ENCODE data around the gene PANK4.

Gene PANK4

DNA sequence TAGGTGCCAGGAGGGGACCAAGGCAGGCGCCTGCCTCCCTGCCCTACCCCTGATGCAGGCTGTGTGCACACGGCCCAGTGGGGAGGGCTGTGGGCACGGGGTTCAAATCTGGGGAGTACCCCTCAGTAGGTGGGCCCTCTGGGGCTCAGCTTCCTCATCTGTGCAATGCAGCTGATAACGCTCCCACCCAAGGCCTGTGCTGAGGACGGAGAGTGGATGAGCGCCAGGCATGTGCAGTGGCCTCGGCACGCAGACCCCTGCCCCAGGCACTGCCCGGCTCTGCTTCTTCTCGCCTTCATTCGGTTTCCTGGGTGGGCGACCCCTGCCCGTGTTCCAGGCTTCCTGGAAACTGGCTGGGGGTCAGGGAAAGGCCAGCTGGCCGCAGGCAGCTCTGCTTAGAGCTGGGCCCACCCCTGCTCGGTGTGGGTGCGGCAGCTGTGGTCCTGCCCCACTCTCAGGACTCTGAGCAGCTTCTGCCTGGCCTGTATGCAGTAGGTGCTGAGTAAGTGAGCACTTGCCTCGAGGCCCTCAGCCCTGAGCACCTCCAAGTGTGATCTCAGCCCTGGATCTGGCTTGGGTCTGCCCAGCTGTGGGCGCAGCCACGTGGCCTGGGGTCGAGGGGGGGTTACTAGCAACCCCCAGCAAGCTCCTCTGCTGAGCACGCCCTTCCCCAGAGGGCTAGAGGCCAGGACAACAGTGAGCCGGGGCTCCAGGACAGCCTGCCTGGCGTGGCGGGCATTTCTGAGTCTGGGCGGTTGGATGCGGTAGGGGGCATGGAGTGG is 17.9 kb upstream of the PANK4 start:
- no peak for DNase-seq

DNA sequence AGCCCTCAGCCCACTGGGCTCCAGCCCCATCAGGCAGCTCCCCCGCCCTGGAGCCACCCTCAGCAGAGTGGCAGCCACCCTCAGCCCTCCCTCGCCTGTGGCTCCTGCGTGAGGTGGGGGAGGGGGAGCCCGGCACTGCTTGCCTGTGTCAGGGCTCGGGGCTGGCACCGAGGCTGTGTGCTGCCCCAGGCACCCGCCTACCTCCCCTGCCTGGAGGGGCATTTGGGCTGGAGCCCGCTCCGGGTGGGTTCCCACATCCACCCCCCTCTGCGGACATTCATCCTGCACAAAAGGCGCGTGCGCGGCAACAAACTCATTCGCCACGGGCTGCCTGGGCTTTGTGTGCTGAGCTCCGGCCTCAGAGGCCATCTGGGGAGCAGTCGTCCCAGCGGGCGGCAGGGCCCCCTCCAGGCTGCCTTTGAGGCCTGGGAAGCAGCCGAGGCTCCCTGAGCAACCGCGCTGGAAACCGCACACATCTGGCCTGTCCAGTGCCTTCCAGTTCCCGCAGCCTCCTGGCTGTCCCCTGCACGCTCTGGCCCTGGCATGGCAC is 17.2 kb upstream of the PANK4 start:
- peak in 2 of 4 experiments; percentile 43 to 67 for DNase-seq

DNA sequence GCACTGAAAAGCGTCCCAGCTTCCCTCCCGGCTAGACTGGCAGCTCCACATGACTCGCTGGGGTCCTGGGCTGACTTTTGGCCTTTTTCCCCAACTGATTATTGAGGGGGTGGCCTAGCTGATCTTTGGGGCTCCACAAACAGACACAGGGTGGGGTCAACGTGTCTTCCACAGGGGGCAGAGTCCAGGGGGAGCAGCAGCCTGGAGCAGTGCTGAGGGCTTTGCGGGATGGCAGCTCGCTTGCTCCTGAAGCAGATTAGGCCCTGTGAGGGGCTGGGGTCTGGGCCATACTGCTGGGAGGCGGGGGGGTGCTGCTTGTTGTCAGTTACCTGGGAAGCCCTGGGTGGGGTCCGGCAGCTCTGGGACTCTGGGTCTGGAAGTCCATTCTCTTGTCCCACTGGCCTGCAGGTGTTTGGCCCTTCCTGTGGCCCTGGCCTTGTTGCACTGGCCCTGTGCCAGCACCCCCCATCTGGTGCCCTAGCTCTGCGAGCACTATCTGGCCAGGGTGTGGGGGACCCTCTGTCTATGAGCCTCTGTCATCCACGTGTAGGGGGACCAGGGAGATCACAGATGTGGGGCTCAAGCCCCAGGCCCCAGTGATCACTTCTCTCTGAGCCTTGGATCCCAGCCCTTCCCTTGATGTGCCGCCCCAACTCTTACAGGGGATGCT is 16.0 kb upstream of the PANK4 start:
- no peak for DNase-seq

DNA sequence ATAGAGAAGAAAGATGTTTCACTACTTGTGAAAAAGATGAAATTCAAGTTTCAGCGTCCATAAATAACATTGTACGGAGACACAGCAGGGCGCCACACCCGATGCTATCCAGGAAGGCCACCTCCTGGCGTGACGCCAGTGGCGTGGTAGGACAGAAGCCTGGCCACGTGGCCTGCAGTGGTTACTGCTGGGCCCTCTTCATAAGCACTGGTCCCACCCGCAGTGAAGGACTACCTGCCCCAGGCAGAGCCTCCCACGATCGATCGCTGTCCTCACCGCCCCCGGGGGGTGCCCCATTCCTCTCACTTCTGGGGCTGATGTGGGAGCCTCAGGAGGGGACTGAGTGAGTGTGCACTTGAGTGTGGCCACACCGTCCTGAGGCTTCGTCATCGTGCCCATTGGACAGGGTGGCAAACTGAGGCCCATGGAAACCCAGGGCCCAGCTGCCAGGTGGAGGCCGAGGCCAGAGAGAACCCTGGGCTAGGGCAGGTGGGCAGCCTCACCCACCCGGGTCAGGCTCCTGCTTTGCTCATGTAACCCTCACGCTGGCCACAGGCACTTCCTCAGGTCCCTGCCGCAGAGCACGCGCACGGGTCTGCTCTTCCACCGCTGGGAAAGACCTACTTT is 15.3 kb upstream of the PANK4 start:
- no peak for DNase-seq

DNA sequence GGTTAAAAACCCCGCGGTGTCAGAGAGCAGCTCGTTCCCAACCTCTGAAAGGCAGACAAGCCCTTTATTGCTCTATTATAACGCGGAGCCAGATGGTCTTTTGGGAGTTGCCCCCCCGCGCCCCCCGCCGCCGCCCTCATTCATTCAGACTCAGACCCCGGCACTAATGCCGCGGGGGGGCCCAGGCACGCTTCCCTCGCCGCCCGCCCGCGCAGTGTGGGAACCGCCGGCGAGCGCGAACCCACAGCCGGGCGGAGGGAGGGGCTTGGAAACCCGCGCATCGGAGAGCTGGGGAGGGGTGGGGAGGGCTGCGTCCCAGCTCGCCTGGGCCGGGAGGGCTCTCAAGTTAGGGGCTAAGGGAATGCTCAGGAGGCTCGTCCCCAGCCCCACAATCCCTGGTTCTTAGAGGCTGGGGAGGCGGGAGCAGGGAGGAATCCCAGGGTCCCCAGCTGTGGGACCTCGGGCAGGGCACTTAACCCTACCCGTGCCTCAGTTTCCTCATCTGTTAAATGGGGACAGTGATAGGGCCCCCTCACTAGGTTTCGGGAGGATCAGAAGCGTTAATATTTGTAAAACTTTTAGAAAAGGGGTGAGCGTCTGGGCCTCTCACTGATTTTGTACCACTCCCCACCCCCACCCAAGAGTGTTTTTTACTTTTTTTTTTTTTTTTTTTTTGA is 14.6 kb upstream of the PANK4 start:
- DNase-seq = no peak

DNA sequence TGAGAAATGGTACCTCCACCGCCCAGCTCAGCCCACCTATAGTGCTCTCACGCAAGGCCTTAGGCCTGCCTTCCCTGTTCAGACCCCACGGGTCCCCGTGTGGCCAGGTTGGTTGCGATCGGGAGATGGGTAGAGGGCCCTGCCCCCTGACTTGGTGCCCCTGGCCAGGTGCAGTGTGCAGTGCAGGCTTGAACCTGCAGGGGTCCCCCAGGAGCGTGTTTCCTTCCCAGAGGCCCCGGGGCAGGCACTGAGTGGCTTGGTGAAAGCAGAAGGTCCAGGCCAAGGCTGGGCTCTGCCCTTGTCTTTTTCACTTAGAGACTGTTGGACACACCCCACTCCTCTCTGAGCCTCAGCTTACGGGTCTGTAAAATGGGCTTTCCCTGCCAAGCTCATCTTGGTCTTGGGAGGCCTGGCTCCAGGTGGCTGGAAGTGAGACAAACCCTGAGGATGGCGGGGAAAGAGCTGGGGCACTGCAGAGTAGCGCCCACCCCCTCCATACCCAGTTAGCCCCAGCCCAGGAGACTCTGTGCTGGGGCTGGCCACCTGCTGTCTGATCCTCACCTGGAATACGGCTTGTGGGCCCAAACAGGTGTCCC is 13.0 kb upstream of the PANK4 start:
- DNase-seq = peak in 1 of 4 experiments; percentile 31

DNA sequence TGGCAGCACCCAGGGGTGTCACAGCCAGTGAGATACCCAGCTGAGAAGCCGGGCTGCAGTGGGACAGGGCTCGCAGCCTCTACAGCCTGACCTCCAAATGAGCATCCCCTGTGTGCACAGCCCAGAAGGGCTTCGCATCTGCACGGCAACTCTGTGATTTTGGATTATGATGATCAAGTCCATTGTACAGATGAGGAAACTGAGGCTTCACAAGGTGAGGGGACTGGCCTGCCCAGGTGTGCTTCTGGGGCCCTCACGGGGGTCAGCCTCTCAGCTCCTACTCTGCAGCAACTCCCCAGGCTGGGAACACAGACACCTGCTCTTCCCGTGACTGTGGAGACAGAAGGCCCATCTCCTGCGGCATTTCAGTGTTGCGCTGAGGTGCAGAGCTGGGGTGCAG is 12.5 kb upstream of the PANK4 start:
- no peak for DNase-seq

DNA sequence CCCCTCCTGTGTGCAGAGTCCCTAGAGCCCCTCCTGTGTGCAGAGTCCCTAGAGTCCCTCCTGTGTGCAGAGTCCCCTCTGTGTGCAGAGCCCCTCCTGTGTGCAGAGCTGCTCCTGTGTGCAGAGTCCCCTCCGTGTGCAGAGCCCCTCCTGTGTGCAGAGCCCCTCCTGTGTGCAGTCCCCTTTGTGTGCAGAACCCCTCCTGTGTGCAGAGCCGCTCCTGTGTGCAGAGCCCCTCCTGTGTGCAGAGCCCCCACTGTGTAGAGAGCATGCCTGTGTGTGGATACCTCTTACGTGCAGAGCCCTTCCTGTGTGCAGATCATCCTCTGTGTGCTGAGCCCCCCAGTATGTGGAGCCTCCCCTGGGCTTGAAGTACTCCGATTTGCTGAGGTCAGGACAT is 12.0 kb upstream of the PANK4 start:
- DNase-seq = no peak

DNA sequence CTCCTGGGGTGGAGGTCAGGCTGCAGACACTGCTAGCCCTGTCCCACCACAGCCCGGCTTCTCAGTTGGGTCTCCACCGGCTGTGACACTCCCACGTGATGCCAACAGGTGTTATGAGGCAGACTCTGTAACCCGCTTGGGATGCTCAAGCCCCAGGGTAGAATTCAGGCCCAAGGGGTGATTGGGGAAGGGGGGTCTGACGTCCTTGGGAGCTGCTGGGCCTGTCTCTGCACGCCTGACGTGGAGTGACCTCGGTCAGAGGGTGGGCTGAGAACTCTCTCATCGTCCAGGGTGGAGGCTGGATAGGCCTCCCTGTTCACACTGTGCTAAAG is 11.4 kb upstream of the PANK4 start:
- DNase-seq = no peak

DNA sequence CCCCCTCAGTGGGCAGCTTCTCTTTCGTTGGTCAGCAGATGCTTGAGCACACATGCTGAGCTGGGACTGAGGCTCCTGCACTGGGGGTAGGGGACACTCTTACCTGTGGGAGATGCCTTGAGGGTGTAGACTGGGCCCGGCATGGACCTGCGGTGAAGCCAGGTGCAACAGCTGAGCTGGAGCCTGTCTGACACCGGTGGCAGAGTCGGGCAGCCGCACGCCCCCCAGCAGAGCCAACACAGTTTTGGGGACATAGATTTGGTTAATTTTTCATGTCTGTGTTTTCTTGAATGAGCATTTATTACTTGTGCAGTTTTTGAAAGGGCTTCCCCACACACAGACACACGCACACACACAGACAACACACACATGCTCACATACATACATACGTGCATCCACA is 9.6 kb upstream of the PANK4 start:
- no peak for DNase-seq

DNA sequence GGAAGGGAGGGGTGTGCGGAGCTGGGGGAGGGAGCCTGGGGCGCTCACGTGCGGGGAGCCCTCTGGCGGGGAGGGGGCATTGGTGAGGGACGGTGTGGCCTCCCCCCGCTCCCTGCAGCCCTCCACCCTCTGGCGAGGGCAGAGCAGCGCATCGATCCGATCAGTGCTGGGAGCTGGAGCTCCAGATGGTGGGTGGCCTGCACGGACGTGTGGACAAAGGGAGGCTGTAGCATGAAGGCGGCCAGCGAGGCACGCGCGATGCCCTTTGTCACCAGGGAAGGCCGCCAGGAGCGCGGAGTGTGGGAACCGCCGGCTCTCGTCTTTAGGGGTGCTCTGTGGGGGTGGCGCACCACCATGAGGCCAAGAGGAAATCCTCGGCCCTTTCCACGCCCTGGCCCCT is 9.1 kb upstream of the PANK4 start:
- DNase-seq = no peak

DNA sequence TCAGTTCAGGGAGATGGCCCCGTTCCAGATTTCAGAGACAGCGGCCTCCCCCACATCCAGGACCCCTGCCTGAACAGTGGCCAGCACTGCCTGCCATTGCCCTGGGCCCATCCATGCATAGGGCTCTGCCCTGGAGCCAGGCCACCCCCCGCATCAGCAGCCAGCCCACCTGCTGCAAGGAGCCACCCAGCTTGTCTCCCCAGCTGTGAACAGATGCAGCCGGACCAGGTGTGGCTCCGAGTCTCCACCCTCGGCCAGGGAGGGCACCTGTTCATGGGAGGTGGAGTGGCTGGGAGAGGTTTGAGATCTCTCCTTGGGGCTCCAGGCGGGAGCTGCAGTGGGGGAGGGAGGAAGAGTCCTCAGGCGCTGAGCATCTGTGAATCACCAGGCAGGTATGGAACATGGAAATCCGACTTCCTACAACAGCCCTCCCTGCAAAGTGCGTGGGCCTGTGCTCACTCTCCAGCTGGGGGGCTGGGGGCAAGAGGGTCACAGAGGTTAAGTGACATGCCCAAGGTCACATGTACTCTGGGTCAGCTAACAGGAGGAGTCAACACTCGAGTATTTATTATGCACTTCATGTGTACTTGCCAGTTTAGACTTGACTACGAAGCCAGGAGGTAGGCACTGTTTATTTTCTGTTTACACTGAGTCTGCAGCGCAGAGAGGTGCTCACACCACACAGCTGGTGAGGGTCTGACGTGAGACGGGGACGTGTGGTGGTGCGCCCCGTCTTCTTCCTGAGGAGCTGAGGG is 8.5 kb upstream of the PANK4 start:
- DNase-seq = no peak

DNA sequence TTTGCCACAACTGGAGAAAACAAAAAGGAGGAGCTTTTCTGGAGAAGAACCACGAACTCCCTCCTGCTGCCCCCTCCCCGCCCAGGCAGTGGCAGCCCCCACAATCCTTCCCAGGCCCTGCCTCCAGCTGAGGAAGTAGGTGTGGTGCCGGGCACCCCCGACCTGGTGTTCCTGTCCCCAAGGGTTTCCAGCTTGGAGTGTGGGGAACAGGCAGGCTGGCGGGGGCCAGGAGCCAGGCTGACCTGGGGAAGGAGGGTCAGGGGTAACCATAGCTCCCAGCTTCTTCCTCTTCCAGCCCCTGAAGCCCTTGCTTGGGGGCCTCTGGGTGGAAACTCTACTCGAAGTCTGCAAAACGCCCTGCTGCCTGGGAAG is 7.9 kb upstream of the PANK4 start:
- no peak for DNase-seq

DNA sequence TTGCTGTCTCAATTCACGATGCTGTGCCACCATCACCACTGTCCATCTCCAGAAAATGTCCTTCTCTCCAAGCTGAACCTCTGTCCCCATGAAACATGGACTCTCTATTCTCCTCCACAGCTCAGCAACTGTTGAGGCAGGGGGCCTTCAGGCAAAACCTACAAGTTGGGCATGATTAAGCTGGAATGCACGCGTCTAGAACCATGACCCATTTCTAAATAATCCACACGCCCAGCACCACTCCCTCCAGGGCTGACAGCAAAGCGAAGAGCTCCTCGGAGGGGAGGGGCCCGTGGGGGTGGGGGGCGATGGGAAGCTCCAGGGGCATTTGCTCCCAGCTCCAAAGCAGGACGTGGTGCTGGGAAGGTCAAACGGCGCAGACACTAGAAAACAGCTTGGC is 7.0 kb upstream of the PANK4 start:
- no peak for DNase-seq

DNA sequence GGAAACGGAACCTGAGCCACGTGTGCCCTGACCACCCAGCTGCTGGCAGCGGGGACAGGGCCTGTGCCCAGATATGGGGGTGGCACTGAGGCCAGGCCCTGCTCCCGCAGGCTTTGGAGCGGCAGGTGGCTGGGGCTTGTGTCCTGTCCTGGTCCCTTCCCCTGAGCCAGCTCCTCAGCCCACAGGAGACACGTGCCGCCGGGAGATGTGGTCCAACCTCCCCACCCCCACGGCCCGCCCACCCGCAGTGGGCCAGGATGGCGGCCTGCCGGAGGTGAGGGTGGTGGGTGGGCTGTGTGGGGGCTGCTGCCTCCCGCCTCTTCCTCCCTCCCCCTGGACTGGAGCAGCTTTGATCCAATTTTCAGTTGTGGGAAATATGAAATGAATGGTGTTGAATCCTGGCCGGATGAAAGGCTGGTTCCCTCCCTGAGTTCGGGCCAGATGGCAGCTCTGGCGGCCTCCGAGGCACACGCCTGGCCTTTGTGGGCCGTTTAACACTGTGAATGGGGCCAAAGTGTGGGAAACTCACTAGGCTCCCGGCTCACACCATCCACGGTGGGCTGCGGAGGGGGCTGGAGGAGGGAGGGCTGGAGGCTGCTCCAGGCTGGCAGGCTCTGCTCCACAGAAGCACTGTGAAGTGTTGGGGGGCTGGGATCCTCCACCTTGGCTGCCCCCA is 6.2 kb upstream of the PANK4 start:
- DNase-seq = no peak

DNA sequence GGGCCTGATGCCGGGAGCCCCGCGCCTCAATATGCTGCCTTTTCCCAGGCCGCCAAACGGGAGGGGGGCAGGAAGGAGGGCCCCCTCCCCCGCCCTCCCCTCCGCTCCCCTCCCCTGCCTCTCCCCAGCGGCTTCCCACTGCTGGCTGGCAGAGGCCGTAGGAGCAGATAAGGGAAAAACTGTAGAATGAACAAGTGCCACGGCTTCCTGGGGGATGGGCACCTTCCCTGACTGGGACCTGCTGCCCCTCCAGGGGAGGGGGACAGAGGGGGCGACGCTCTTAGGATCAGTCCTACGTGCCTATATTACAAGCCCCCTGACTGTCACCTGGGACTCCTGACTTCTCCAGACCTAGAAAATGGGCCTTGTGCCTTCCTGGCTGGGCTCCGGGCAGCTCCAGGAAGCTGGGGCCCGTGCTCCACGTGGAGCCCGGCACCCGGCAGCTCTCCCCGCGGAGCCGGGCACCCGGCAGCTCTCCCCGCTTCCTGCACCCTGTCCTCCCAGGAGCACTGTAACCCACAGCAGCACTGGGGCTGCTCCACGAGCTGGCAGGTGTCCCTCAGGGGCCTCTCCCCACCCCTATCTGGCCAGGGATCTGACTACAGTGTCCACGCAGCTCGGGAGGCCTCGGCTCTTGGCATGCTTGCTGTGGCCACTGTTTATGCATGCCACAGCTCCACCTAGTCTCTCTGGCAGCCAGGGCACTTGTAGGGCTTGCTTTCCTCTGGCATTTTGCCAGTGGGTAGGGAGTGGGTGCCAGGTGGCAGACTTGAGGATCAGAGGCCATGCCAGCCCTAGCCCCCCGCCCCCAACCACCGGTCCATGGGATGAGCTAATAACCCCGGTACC is 4.3 kb upstream of the PANK4 start:
- DNase-seq = no peak

DNA sequence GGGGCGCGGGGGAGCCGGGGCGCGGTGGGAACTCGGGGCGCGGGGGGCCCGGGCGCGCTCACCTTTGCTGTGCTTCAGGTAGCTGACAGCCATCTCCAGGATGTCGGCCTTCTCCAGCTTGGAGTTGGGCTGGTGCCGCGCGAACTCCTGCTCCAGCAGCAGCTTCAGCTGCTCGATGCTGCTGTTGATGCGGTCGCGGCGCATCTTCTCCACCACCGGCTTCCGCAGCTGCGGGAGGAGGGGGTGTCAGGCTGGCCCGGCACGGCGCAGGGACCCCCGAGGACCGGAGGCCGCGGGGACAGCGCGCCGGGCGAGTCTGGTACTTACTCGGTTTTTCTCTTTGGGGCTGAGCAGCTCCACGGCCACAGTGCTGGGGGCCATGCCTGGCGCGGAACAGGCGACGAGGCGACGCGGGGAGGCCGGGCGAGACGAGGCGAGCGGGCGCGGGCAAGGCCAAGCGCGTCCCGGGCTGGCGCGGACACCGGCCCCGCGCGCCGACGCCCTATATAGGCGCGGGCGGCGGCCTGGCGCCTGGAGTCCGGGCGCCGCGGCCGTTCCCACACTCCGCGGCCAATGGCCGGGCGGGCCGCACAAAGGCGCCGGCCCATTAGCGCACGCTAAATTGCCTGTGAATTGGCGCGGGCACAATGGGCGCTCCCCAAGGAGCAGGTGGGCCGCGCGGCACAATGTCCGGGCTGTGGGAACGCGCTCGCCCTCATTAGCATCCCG is 3.6 kb upstream of the PANK4 start, which contains the start of gene HES5:
Gene HES5 (minus strand): TSS at position 480 of the 729 bp plus-strand sequence. CDS start 99 bp downstream, at position 381.
- peak in 1 of 4 experiments; percentile 26 for DNase-seq

DNA sequence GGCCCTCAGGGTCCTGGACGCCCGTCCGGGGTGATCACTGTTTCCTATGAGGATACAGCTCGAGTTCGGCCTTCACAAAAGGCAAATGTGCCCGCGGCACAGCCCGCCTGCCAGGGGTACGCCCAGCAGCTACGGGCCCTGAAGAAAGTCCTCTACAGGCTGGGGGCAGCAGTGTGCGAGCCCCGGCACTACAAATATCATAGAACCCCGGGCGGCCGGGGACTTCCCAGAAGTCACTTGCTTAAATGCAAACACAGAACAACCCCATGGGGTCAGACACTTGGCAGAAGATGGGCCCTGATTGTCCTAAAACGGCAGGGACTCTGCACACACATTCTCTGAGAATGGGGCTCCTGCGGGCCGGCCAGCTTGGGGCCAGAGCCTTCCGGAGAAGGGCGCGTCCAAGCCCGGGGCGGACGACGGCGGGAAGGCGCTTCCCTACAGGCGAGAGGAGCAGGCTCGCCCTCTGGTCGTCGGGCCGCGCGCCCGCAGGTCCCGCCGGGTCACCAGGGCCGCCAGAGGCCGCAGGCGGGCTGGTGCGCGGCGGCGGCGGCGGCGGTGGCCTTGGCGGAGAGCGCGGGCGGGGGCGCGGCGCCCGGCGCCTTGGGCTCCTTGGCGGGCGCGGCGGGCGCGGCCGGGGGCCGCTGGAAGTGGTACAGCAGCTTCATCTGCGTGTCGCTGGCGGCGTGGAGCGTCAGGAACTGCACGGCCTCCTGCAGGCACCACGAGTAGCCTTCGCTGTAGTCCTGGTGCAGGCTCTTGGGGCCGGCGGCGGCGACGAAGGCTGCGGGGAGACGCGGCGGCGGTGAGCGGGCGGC is 2.8 kb upstream of the PANK4 start:
- DNase-seq = peak in 1 of 4 experiments; percentile 16

DNA sequence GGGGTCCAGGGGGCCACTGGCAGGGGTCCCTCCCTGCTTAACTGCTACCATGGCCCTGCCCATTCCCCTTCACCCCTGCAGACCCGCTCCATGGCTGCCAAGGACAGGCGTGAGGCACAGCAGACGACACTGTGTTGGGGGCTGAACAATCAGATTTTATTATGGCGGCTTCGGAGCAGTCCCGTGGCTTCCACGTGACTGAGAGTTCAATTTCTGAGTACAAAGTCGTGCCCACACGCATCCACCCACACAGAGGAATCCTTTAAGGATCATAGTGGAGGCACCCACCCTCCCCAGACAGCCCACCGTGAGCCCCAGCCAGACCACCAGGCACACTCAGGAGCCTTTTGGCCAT is 2.2 kb upstream of the PANK4 start:
- DNase-seq = no peak
